Measurements from ENCODE around the gene ITGBL1. TPM values are rescaled to one million over a fixed set of nuclear protein-coding genes. Genes with fewer than 3 reads are reported as not detected.

ITGBL1 gene
- total and polyA plus RNA-seq, 2 donors (not counting 1 experiment from before 2014, with no cell fraction given) = not detected

DNA sequence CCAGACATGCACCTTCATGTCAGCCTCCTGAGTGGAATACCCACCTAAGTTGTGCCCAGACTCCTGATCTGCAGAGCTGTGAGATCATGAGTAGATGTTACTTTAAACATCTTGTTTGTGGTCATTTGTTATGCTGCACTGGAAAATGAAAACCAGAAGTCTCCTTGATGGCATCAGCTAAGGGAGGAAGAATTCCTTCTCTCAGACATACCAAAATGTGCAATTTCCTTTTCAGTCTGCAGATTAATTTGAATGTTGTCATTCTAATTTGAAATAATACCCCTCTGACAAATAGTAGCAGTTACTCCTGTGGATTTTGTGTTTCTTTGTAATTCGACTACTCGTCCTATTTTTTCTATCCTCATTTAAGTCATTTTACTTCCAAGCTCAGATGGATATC, 59.3 kb downstream of the ITGBL1 start:
- H3K27me3 ChIP-seq (replicated peaks in 1 of 4; ENCODE audit: control extremely low read depth in 1 of 4, control insufficient read depth in 3 of 4, insufficient read depth in 4 of 4, low read length in 3 of 4) = no peaks in the 10 kb centered on the region
- TF ChIP-seq, protein P1, sequence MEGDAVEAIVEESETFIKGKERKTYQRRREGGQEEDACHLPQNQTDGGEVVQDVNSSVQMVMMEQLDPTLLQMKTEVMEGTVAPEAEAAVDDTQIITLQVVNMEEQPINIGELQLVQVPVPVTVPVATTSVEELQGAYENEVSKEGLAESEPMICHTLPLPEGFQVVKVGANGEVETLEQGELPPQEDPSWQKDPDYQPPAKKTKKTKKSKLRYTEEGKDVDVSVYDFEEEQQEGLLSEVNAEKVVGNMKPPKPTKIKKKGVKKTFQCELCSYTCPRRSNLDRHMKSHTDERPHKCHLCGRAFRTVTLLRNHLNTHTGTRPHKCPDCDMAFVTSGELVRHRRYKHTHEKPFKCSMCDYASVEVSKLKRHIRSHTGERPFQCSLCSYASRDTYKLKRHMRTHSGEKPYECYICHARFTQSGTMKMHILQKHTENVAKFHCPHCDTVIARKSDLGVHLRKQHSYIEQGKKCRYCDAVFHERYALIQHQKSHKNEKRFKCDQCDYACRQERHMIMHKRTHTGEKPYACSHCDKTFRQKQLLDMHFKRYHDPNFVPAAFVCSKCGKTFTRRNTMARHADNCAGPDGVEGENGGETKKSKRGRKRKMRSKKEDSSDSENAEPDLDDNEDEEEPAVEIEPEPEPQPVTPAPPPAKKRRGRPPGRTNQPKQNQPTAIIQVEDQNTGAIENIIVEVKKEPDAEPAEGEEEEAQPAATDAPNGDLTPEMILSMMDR (IDR thresholded peaks at IDR 0.05) = no peak
- no peak for TF ChIP-seq EZH2 (IDR thresholded peaks at IDR 0.05; ENCODE audit: borderline replicate concordance, insufficient read depth, low read depth, low read length, poor library complexity, severe bottlenecking)
- no peaks in the 10 kb centered on the region for H3K36me3 ChIP-seq (replicated peaks in 1 of 2; ENCODE audit: control extremely low read depth in 1 of 2, control insufficient read depth in 1 of 2, extremely low read depth in 1 of 2, insufficient read depth in 2 of 2, low read length in 1 of 2)
- H3K27me3 Mint-ChIP-seq = no peaks in the 10 kb centered on the region
- no peak for ATAC-seq (ENCODE audit: low read depth)
- no peaks in the 10 kb centered on the region for H4K20me1 ChIP-seq (ENCODE audit: control insufficient read depth, insufficient read depth, low read length, poor library complexity, severe bottlenecking)
- H3K4me3 ChIP-seq (ENCODE audit: control extremely low read depth in 1 of 5, extremely low read depth in 1 of 5, insufficient read depth in 1 of 5, low read depth in 2 of 5, low read length in 4 of 5) = no peak overlapping the region
- H3K9me3 Mint-ChIP-seq (ENCODE audit: insufficient read depth) = no peaks in the 10 kb centered on the region
- no peak overlapping the region for H3K4me2 ChIP-seq (replicated peaks; ENCODE audit: low read depth, low read length, poor library complexity, severe bottlenecking)
- no peak overlapping the region for H3K27ac ChIP-seq (ENCODE audit: low read length in 2 of 2)
- ChIA-PET POLR2A (no interaction called here), CTCF (no interaction called here)
- no peaks in the 10 kb centered on the region for H3K79me2 ChIP-seq (ENCODE audit: control insufficient read depth, insufficient read depth, low read length)
- DNase-seq = no peak
- no peak overlapping the region for H2AFZ ChIP-seq (ENCODE audit: insufficient read depth, low read depth, low read length, poor library complexity, severe bottlenecking)
- WGBS (ENCODE audit: insufficient coverage) = no CpG with 5 or more reads among the region's 2 CpGs
- no peak overlapping the region for H3K27ac Mint-ChIP-seq
- no peaks in the 10 kb centered on the region for H3K4me1 Mint-ChIP-seq
- H3K9ac ChIP-seq (ENCODE audit: low read length) = no peak overlapping the region
- no peak overlapping the region for H3K4me3 Mint-ChIP-seq
- no peaks in the 10 kb centered on the region for H3K4me1 ChIP-seq (ENCODE audit: control insufficient read depth in 2 of 2, insufficient read depth in 2 of 2, low read length in 2 of 2)
- intact Hi-C loops (cut with micrococcal nuclease) = no loop called here
- H3K9me3 ChIP-seq (ENCODE audit: control extremely low read depth in 1 of 3, control insufficient read depth in 2 of 3, insufficient read depth in 1 of 3, low read length in 2 of 3) = no peaks in the 10 kb centered on the region

GRCh38 chr13:101512650-101513049, 60.2 kb downstream of the ITGBL1 start:
- Histone ChIP-seq H3K4me2 (replicated peaks; ENCODE audit: low read depth, low read length, poor library complexity, severe bottlenecking) (no peak overlapping the region), H3K36me3 (replicated peaks in 1 of 2; ENCODE audit: control extremely low read depth in 1 of 2, control insufficient read depth in 1 of 2, extremely low read depth in 1 of 2, insufficient read depth in 2 of 2, low read length in 1 of 2) (no peaks in the 10 kb centered on the region), H3K27me3 (replicated peaks in 1 of 4; ENCODE audit: control extremely low read depth in 1 of 4, control insufficient read depth in 3 of 4, insufficient read depth in 4 of 4, low read length in 3 of 4) (no peaks in the 10 kb centered on the region), H3K9me3 (ENCODE audit: control extremely low read depth in 1 of 3, control insufficient read depth in 2 of 3, insufficient read depth in 1 of 3, low read length in 2 of 3) (no peaks in the 10 kb centered on the region), H3K4me1 (ENCODE audit: control insufficient read depth in 2 of 2, insufficient read depth in 2 of 2, low read length in 2 of 2) (no peaks in the 10 kb centered on the region), H4K20me1 (ENCODE audit: control insufficient read depth, insufficient read depth, low read length, poor library complexity, severe bottlenecking) (no peaks in the 10 kb centered on the region), H3K27ac (ENCODE audit: low read length in 2 of 2) (no peak overlapping the region), H2AFZ (ENCODE audit: insufficient read depth, low read depth, low read length, poor library complexity, severe bottlenecking) (no peak overlapping the region), H3K79me2 (ENCODE audit: control insufficient read depth, insufficient read depth, low read length) (no peaks in the 10 kb centered on the region), H3K9ac (ENCODE audit: low read length) (no peak overlapping the region), H3K4me3 (ENCODE audit: control extremely low read depth in 1 of 5, extremely low read depth in 1 of 5, insufficient read depth in 1 of 5, low read depth in 2 of 5, low read length in 4 of 5) (no peak overlapping the region)
- ChIA-PET POLR2A (no interaction called here), CTCF (no interaction called here)
- no peaks in the 10 kb centered on the region for H3K27me3 Mint-ChIP-seq
- no peak for TF ChIP-seq EZH2 (IDR thresholded peaks at IDR 0.05; ENCODE audit: borderline replicate concordance, insufficient read depth, low read depth, low read length, poor library complexity, severe bottlenecking)
- TF ChIP-seq, protein P1 (IDR thresholded peaks at IDR 0.05) = no peak
- no peak for ATAC-seq (ENCODE audit: low read depth)
- H3K4me3 Mint-ChIP-seq = no peak overlapping the region
- intact Hi-C loops (cut with micrococcal nuclease) = no loop called here
- WGBS (ENCODE audit: insufficient coverage) = no CpG with 5 or more reads among the region's 1 CpG
- H3K9me3 Mint-ChIP-seq (ENCODE audit: insufficient read depth) = no peaks in the 10 kb centered on the region
- no peak overlapping the region for H3K27ac Mint-ChIP-seq
- H3K4me1 Mint-ChIP-seq = no peaks in the 10 kb centered on the region
- no peak for DNase-seq

Measured in B cell (primary cell).